ENCODE data around the gene C5orf22.
"Not testable (repeated sequence)": the region's sequence is repeated elsewhere in the genome, so short reads cannot be mapped to it uniquely, and the experiment has no call there.

Gene C5orf22

DNA sequence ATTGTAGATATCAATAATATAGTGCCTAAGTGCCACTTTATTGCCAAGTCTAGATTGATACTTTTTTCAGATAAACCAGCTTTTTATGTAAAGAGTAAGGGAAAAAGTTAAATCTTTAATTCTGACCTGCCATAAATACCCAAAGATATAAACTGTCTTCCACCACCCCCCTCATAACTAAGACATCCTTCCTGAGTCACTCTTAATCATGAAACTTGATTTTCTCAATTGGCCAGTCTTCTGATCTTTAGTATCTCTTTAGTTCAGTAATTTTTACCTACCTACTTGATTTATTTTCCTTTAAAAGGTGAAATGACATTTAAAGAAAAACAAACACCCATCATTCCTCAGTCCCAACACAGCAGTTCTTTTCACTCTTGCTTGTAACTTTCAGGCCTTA lies 21.8 kb downstream of the C5orf22 start:
- TF ChIP-seq, protein P1, sequence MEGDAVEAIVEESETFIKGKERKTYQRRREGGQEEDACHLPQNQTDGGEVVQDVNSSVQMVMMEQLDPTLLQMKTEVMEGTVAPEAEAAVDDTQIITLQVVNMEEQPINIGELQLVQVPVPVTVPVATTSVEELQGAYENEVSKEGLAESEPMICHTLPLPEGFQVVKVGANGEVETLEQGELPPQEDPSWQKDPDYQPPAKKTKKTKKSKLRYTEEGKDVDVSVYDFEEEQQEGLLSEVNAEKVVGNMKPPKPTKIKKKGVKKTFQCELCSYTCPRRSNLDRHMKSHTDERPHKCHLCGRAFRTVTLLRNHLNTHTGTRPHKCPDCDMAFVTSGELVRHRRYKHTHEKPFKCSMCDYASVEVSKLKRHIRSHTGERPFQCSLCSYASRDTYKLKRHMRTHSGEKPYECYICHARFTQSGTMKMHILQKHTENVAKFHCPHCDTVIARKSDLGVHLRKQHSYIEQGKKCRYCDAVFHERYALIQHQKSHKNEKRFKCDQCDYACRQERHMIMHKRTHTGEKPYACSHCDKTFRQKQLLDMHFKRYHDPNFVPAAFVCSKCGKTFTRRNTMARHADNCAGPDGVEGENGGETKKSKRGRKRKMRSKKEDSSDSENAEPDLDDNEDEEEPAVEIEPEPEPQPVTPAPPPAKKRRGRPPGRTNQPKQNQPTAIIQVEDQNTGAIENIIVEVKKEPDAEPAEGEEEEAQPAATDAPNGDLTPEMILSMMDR (conservative IDR thresholded peaks at IDR 0.05), result no peak
- no peak overlapping the region for H3K27ac ChIP-seq

GRCh38 chr5:31554552-31554951 lies 22.5 kb downstream of the C5orf22 start:
- no peak overlapping the region for H3K27ac ChIP-seq
- TF ChIP-seq, protein P1 (conservative IDR thresholded peaks at IDR 0.05), result no peak

GRCh38 chr5:31556461-31556860 lies 24.4 kb downstream of the C5orf22 start:
- H3K27ac ChIP-seq, result no peak overlapping the region
- TF ChIP-seq, protein P1 (conservative IDR thresholded peaks at IDR 0.05), result no peak

DNA sequence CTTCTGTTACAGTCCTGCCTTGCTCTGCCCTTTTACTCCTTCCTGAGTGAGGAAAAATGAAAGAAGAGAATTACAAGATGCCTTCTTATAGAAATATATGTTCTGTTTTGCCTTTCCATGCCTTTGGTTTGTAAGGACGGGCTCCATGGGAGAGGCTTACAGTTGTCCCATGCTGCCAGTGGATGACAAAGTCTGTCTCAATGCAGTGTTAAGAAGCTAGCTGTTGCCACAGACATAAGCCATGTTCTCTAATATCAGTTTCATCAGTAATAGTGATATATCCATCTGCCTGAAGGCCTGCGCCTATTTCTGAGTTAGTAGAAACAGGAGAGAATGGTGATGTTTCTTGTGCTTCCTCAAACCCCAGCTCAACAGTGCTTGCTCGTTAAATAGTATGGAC lies 27.8 kb downstream of the C5orf22 start:
- H3K27ac ChIP-seq, result no peak overlapping the region
- TF ChIP-seq, protein P1 (conservative IDR thresholded peaks at IDR 0.05), result no peak

GRCh38 chr5:31561946-31562345 lies 29.8 kb downstream of the C5orf22 start:
- TF ChIP-seq, protein P1 (conservative IDR thresholded peaks at IDR 0.05), result no peak
- no peak overlapping the region for H3K27ac ChIP-seq

- TF ChIP-seq, protein P1 (conservative IDR thresholded peaks at IDR 0.05), result no peak
- H3K27ac ChIP-seq, result no peak overlapping the region
These were observed 31.1 kb downstream of the C5orf22 start for GRCh38 chr5:31563216-31563615.

DNA sequence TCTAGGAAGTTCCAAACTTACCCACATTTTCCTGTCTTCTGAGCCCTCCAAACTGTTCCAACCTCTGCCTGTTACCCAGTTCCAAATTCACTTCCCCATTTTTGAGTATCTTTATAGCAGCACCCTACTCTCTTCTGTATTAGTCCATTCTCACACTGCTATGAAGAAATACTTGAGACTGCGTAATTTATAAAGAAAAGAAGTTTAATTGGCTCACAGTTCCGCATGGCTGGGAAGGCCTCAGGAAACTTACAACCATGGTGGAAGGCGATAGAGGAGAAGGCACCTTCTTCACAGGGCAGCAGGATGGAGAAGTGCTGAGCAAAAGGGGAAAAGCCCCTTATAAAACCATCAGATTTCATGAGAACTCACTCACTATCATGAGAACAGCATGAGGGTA lies 34.3 kb downstream of the C5orf22 start:
- H3K27ac ChIP-seq, result not testable (repeated sequence)

DNA sequence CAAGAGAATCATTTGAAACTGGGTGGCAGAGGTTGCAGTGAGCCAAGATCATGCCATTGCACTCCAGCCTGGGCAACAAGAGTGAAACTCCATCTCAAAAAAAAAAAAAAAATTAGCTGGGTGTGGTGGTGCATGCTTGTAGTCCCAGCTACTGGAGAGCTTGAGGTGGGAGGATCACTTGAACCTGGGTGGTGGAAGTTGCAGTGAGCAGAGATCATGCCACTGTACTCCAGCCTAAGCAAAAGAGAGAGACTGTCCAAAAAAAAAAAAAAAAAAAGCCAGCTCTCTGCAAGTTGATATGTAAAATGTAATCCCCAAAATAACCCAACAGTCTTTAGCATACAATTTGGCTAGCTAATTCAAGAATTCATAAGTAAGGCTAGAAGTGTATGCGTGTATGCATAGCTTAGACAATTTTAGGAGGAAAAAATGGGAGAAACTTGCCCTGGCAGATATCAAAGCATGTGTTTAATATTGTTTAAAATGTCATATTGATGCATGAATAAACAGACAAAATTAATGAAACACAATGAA lies 36.3 kb downstream of the C5orf22 start:
- H3K27ac ChIP-seq, result no peak overlapping the region
- TF ChIP-seq, protein P1 (conservative IDR thresholded peaks at IDR 0.05), result no peak

Data from VCaP (cell line).